ENCODE results near the gene DNMBP. TPM values are rescaled to one million over a fixed set of nuclear protein-coding genes. Genes with fewer than 3 reads are reported as not detected.

Gene DNMBP
- total RNA-seq, 1 donor from 2014 or later, result 26.7 TPM

- Mint-ChIP-seq H3K4me3 (no peak overlapping the region), H3K36me3 (peaks cover 1% of the 10 kb centered on the region), H3K27me3 (ENCODE audit: insufficient read depth, low read depth) (no peaks in the 10 kb centered on the region), H3K4me1 (peaks cover 9% of the 10 kb centered on the region), H3K9me3 (no peaks in the 10 kb centered on the region), H3K27ac (no peak overlapping the region)
- Histone ChIP-seq H4K20me1 (ENCODE audit: low read depth) (no peaks in the 10 kb centered on the region), H3K9ac (no peak overlapping the region), H3K27me3 (no peaks in the 10 kb centered on the region), H3K36me3 (no peaks in the 10 kb centered on the region), H3K9me3 (ENCODE audit: low read depth) (no peaks in the 10 kb centered on the region), H3K79me2 (ENCODE audit: low read depth) (no peaks in the 10 kb centered on the region), H2AFZ (replicated peaks) (peak overlapping the region; percentile 63), H3K4me3 (no peak overlapping the region), H3K4me1 (no peaks in the 10 kb centered on the region), H3K4me2 (no peak overlapping the region), H3K27ac (no peak overlapping the region), H3F3A (ENCODE audit: low read depth) (no peaks in the 10 kb centered on the region)
- no peak for DNase-seq (ENCODE audit: low spot score)
- TF ChIP-seq EZH2 (IDR thresholded peaks at IDR 0.05) (no peak), EZH2phosphoT487 (IDR thresholded peaks at IDR 0.05) (no peak), CTCF (IDR thresholded peaks at IDR 0.05) (no peak)
These were observed 154.2 kb downstream of the DNMBP start for GRCh38 chr10:99855479-99856071.

- H3K27me3 Mint-ChIP-seq (ENCODE audit: insufficient read depth, low read depth), result peaks cover 2% of the 10 kb centered on the region
- peak; percentile 64 for DNase-seq (ENCODE audit: low spot score)
- Histone ChIP-seq H3K4me3 (no peak overlapping the region), H3K9ac (no peak overlapping the region), H3K9me3 (ENCODE audit: low read depth) (no peaks in the 10 kb centered on the region), H3F3A (ENCODE audit: low read depth) (no peaks in the 10 kb centered on the region), H3K27me3 (no peaks in the 10 kb centered on the region), H3K36me3 (no peaks in the 10 kb centered on the region), H3K79me2 (ENCODE audit: low read depth) (no peaks in the 10 kb centered on the region), H3K27ac (no peak overlapping the region), H3K4me2 (no peak overlapping the region), H2AFZ (replicated peaks) (peak overlapping the region; percentile 63), H4K20me1 (ENCODE audit: low read depth) (no peaks in the 10 kb centered on the region), H3K4me1 (peaks cover 6% of the 10 kb centered on the region)
- peaks cover 1% of the 10 kb centered on the region for H3K36me3 Mint-ChIP-seq
- H3K27ac Mint-ChIP-seq, result no peak overlapping the region
- TF ChIP-seq EZH2 (IDR thresholded peaks at IDR 0.05), result no peak
- peak; percentile 51 for TF ChIP-seq CTCF (IDR thresholded peaks at IDR 0.05)
- no peak for TF ChIP-seq EZH2phosphoT487 (IDR thresholded peaks at IDR 0.05)
- no peaks in the 10 kb centered on the region for H3K9me3 Mint-ChIP-seq
- no peak overlapping the region for H3K4me3 Mint-ChIP-seq
- H3K4me1 Mint-ChIP-seq, result peaks cover 15% of the 10 kb centered on the region
These were observed 154.9 kb downstream of the DNMBP start for GRCh38 chr10:99854860-99855259.

GRCh38 chr10:99853655-99854054 lies 156.1 kb downstream of the DNMBP start:
- peaks cover 17% of the 10 kb centered on the region for H3K4me1 Mint-ChIP-seq
- no peaks in the 10 kb centered on the region for H3K9me3 Mint-ChIP-seq
- peaks cover 2% of the 10 kb centered on the region for H3K27me3 Mint-ChIP-seq (ENCODE audit: insufficient read depth, low read depth)

More at GRCh38 chr10:99853655-99854054, 156.1 kb downstream of the DNMBP start:
- Histone ChIP-seq H3K4me1 (peaks cover 8% of the 10 kb centered on the region), H2AFZ (replicated peaks) (no peak overlapping the region), H3K4me2 (no peak overlapping the region), H3K9me3 (ENCODE audit: low read depth) (no peaks in the 10 kb centered on the region), H3K27ac (no peak overlapping the region), H3K4me3 (no peak overlapping the region), H3K9ac (no peak overlapping the region), H4K20me1 (ENCODE audit: low read depth) (no peaks in the 10 kb centered on the region), H3F3A (ENCODE audit: low read depth) (no peaks in the 10 kb centered on the region), H3K79me2 (ENCODE audit: low read depth) (no peaks in the 10 kb centered on the region), H3K27me3 (no peaks in the 10 kb centered on the region), H3K36me3 (no peaks in the 10 kb centered on the region)
- H3K27ac Mint-ChIP-seq, result no peak overlapping the region
- no peak for DNase-seq (ENCODE audit: low spot score)
- no peak overlapping the region for H3K4me3 Mint-ChIP-seq
- peaks cover 1% of the 10 kb centered on the region for H3K36me3 Mint-ChIP-seq
- TF ChIP-seq CTCF (IDR thresholded peaks at IDR 0.05) (no peak), EZH2phosphoT487 (IDR thresholded peaks at IDR 0.05) (no peak), EZH2 (IDR thresholded peaks at IDR 0.05) (no peak)

Data from neural progenitor cell (in vitro differentiated cells).